Small intestine (tissue), 16 donors: ENCODE results near the gene SLC2A5. TPM values are rescaled to one million over a fixed set of nuclear protein-coding genes. Genes with fewer than 3 reads are reported as not detected.
A peak's percentile ranks its signal among the peaks of the same experiment; 100 is the strongest.

Experiments
- DNase-seq, 2 donors: peaks; one replicate each; pipeline versions ENCODE4 v3.0.0 to v3.0.0-alpha.2; 2013
- FAIRE-seq: peaks from 2 replicates; lab custom pipeline; 2012; peaks lifted over from hg19 to GRCh38; lab: Jason Lieb, UNC
- H3K27ac ChIP-seq, 3 donors: one replicate each; pipeline ENCODE4 v1.5.1; 2013; ENCODE audit warnings: low read length in 2 of 3, mild to moderate bottlenecking in 2 of 3, control low read depth in 1 of 3, inconsistent platforms in 1 of 3, low read depth in 1 of 3, moderate library complexity in 1 of 3
- H3K27me3 ChIP-seq, 3 donors: one replicate each; pipeline ENCODE4 v1.6.1; 2013; ENCODE audit warnings: low read length in 3 of 3, inconsistent platforms in 1 of 3; ENCODE audit not compliant: control insufficient read depth in 3 of 3, insufficient read depth in 3 of 3
- H3K36me3 ChIP-seq, 3 donors: one replicate each; pipeline ENCODE4 v1.6.1; 2013; ENCODE audit warnings: low read length in 3 of 3, inconsistent platforms in 1 of 3, low read depth in 1 of 3, mild to moderate bottlenecking in 1 of 3, moderate library complexity in 1 of 3; ENCODE audit not compliant: control insufficient read depth in 3 of 3, insufficient read depth in 2 of 3
- H3K4me1 ChIP-seq, 3 donors: one replicate each; pipeline ENCODE4 v1.6.1; 2013; ENCODE audit warnings: low read length in 2 of 3, inconsistent platforms in 1 of 3, low read depth in 1 of 3, mild to moderate bottlenecking in 1 of 3, moderate library complexity in 1 of 3; ENCODE audit not compliant: control insufficient read depth in 3 of 3, insufficient read depth in 2 of 3
- H3K4me3 ChIP-seq, 3 donors: one replicate each; pipeline ENCODE4 v1.5.1; 2013; ENCODE audit warnings: low read length in 3 of 3, control low read depth in 1 of 3, inconsistent platforms in 1 of 3, low read depth in 1 of 3, mild to moderate bottlenecking in 1 of 3, moderate library complexity in 1 of 3
- H3K9me3 ChIP-seq, 2 donors: one replicate each; pipeline ENCODE4 v1.6.1; 2013; ENCODE audit warnings: low read depth in 1 of 2, low read length in 1 of 2; ENCODE audit not compliant: control insufficient read depth in 2 of 2, insufficient read depth in 1 of 2
- WGBS, 3 donors: extraction: QIAGEN DNeasy Blood & Tissue Kit; methylation state at CpG; one replicate each; pipeline ENCODE4 v1.1.7; 2013; 5-methylcytosine and 5-hydroxymethylcytosine counted together
- long read RNA-seq, 10 donors: transcript quantifications; one replicate each; lab custom pipeline, GENCODE V29; 2026
- polyA plus RNA-seq, 4 donors: library from polyadenylated mRNA; stranded (reverse) in 3 of 4; unstranded in 1 of 4; fragments of 200-250 nt in 3 of 4; fragments of 120-200 nt in 1 of 4; gene quantifications; one replicate each; pipeline versions ENCODE4 v1.2.1 to v1.2.3, GENCODE V29; 2013
- donor health status: healthy with polysubstance abuse.
- donor health status: control.
- donor health status: control.
- donor health status: Bipolar disorder and iron deficiency.
- donor health status: healthy.

SLC2A5 gene, protein sequence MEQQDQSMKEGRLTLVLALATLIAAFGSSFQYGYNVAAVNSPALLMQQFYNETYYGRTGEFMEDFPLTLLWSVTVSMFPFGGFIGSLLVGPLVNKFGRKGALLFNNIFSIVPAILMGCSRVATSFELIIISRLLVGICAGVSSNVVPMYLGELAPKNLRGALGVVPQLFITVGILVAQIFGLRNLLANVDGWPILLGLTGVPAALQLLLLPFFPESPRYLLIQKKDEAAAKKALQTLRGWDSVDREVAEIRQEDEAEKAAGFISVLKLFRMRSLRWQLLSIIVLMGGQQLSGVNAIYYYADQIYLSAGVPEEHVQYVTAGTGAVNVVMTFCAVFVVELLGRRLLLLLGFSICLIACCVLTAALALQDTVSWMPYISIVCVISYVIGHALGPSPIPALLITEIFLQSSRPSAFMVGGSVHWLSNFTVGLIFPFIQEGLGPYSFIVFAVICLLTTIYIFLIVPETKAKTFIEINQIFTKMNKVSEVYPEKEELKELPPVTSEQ
- 100 to 1,000 TPM in 2 of 4 donors, 10 to 100 TPM in 2; 42.5 to 234 (median 116) TPM for polyA plus RNA-seq
- long read RNA-seq, donor 1: 0 reads
- long read RNA-seq, donor 2: 0 reads
- long read RNA-seq, donor 3, full-length matches to known transcripts: 4 of 4 reads
- long read RNA-seq, donor 3, partial matches to known transcripts: 0 of 4 reads
- long read RNA-seq, donor 3, other reads (novel, unspliced or antisense): 0 of 4 reads
- long read RNA-seq, donor 4: 0 reads
- long read RNA-seq, donor 5: 0 reads
- long read RNA-seq, donor 6, full-length matches to known transcripts: 12 of 21 reads
- long read RNA-seq, donor 6, partial matches to known transcripts: 9 of 21 reads
- long read RNA-seq, donor 6, other reads (novel, unspliced or antisense): 0 of 21 reads
- long read RNA-seq, donor 7: 0 reads
- long read RNA-seq, donor 8: 0 reads
- long read RNA-seq, donor 9, full-length matches to known transcripts: 3 of 3 reads
- long read RNA-seq, donor 9, partial matches to known transcripts: 0 of 3 reads
- long read RNA-seq, donor 9, other reads (novel, unspliced or antisense): 0 of 3 reads
- long read RNA-seq, donor 10, full-length matches to known transcripts: 4 of 4 reads
- long read RNA-seq, donor 10, partial matches to known transcripts: 0 of 4 reads
- long read RNA-seq, donor 10, other reads (novel, unspliced or antisense): 0 of 4 reads

DNA sequence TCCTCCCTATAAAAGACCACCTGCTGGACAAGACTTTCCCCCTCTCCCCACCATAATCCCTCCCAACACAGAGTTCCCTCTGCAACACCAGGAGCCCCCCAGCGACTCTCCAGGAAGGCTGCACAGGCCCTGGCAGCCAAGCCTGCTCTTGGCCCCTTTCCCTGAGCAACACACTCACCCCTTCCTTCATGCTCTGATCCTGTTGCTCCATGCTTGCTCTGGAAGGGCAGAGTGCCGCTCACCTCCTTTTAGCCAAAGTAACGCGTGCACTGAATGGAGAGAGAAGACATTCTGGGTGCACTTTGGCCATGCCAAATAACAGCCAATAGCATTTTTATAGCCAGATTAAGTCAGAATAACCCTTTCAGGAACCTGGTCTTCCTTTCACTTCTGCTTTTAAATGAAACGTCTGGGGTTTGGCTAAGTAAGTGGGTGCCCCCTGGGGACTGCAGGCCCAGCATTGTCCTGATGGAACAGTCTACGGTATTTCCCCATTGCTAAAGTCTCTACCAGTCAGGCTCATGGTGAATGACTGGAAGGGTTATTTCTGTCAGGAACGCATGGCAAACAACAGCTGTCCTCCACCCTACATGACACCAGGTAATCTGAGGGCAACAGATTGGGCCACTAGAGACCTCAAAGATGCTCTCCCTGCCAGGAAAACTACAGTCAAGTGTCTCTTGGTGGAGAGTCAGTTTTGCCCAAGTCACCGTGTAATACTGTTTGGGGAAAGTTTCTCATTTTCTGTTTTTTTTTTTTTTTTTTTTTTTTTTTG, at the start of gene SLC2A5:
TSS of gene SLC2A5 (minus strand) at position 310 of the 775 bp plus-strand sequence. CDS start at position 211, 99 bp downstream.
- DNase-seq (peak; percentile 78 to 93), FAIRE-seq (no peak)
- 8 to 27% (median 14%) methylated on average over 8 of the region's 8 CpGs for WGBS, 3 donors
- peaks cover 0 to 18% (median 0%) of the 10 kb centered on the region in 3 donors for H3K4me1 ChIP-seq
- H3K27me3 ChIP-seq: no peaks in the 10 kb centered on the region
- H3K4me3 ChIP-seq: peak within 1 kb of the TSS in 2 of 3 donors; percentile 46 to 82
- H3K27ac ChIP-seq: peak within 1 kb of the TSS; percentile 81 to 95 (median 85)
- peaks cover 0 to 17% (median 0%) of the 10 kb centered on the region in 3 donors for H3K36me3 ChIP-seq
- H3K9me3 ChIP-seq: no peaks in the 10 kb centered on the region

DNA sequence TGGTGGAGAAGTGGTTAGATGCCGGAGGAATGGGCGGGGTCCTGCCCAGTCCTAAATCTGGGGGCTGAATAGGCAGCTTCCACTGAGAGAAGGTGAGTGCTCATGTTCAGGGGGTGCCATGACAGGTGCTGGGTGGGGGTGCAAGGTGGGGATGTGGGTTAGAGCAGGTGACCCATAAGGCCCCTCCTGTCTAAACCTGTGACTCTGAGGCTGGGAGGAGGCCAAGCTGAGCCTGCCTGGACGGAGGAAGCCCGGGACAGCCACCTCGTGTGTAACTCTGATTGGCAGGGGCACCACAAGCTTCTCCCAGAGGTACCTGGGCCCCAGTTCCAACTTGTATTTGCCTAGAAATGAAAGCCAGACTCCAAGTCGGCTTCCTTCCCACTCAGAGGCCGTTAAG, 48.8 kb upstream of the SLC2A5 start:
- WGBS, 3 donors: 71 to 80% (median 72%) methylated on average over 7 of the region's 7 CpGs
- Histone ChIP-seq H3K4me3 (no peak overlapping the region), H3K27me3 (no peaks in the 10 kb centered on the region), H3K27ac (no peak overlapping the region), H3K9me3 (no peaks in the 10 kb centered on the region), H3K4me1 (peaks cover 2 to 26% (median 3%) of the 10 kb centered on the region in 3 donors), H3K36me3 (peaks cover 0 to 51% (median 2%) of the 10 kb centered on the region in 3 donors)
- DNase-seq (no peak), FAIRE-seq (no peak)

DNA sequence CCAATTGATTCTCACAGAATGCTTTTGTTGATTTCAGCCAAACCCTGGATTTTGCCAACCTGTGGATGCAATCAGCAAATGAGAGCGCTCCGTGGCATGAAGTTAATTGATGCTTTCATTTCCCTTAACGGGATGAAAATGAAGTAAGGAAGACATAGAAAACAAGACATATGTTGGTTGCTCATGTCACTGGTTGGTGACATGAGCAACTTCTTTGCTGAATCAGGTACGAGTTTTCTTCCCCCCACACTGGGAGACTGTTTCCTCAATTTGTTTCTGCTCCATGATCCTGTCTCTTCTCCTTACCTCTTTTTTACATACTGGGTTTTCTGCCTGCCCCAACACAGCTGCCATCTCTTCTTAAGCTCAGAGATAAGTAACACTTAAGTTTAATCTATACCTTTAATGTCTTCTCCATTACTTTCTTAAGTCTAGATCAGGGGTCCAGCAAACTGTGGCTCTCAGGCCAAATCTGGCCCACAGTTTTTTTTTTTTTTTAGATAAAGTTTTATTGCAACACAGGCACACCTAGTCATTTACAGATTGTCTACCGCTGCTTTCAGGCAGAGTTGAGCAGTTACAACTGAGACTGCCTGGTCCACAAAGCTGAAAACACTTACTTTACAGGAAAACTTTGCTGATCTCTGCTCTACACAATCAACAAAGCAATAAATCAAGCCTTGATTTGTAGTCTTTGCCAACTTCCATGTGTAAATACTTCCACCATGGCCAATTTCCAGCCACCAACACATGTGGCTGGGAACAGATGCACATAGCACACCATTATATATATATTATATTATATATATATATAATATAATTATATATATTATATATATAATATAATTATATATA, 46.1 kb upstream of the SLC2A5 start:
- DNase-seq: peak; percentile 42 to 63

DNA sequence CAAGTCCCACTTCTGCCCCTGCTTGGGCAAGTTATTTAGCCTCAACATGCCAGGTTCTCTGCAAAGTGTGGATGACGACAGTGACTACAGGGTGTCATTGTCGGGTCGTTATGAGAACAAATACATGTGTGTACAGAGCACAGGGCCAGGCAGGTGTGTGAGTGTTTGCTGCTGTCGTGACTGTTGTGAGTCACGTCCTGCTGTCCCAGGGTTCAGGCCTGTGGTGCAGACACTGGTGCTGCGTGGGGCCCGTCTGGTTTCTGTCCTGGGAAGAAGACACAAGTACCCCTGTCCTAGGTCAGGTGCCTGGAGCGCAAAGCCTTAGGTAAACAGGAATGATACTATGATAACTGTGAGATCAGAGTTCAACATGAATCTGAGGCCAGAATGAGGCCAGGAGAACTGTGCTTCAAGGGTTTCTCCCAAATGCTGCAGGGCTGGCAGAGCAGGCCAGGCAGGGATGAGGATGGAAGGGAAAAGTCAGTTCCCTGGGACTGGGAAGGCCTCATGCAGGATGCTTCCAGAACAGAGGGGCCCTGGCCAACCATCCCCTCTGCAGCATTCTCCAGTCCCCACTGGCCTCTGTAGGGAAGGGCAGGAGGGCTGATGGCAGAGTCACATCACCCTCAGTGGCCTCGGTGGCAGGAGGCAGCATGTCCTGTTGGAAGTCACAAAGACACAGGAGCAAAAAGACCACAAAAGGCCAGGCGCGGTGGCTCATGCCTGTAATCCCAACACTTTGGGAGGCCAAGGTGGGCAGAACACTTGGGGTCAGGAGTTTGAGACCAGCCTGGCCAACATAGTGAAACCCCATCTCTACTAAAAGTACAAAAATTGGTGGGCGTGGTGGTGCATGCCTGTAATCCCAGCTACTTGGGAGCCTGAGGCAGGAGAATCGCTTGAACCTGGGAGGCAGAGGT, 43.8 kb upstream of the SLC2A5 start:
- FAIRE-seq: no peak
- H3K9me3 ChIP-seq: no peaks in the 10 kb centered on the region
- H3K36me3 ChIP-seq: peaks cover 0 to 53% (median 0%) of the 10 kb centered on the region in 3 donors
- 38 to 70% (median 53%) methylated on average over 13 of the region's 13 CpGs for WGBS, 3 donors
- peaks cover 2 to 48% (median 3%) of the 10 kb centered on the region in 3 donors for H3K4me1 ChIP-seq
- H3K4me3 ChIP-seq: no peak overlapping the region
- H3K27me3 ChIP-seq: no peaks in the 10 kb centered on the region
- peak overlapping the region in 1 of 3 donors; percentile 97 for H3K27ac ChIP-seq
- peak; percentile 66 to 92 for DNase-seq

More for the DNA sequence above, 46.1 kb upstream of the SLC2A5 start:
- Histone ChIP-seq H3K27ac (peak overlapping the region in 1 of 3 donors; percentile 97), H3K9me3 (no peaks in the 10 kb centered on the region), H3K4me1 (peaks cover 2 to 46% (median 3%) of the 10 kb centered on the region in 3 donors), H3K27me3 (no peaks in the 10 kb centered on the region), H3K4me3 (no peak overlapping the region), H3K36me3 (peaks cover 0 to 53% (median 2%) of the 10 kb centered on the region in 3 donors)
- 61 to 69% (median 69%) methylated on average over 5 of the region's 5 CpGs for WGBS, 3 donors
- FAIRE-seq: no peak

DNA sequence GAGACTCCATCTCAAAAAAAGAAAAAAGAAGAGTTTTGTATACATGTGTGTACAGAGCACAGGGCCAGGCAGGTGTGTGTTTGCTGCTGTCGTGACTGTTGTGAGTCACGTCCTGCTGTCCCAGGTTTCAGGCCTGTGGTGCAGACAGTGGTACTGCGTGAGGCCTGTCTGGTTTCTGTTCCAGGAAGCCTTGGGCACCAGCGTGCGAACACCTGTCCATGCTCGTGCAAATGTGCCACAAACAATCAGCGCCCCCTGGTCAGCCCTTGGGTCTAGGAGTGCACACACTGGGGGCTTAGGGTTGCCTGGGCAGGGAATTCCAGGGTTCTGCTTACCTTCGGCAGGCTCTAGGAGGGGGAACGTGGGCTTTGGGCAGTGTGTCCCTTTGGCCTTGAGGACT, 42.5 kb upstream of the SLC2A5 start:
- FAIRE-seq (no peak), DNase-seq (no peak)
- no peaks in the 10 kb centered on the region for H3K9me3 ChIP-seq
- H3K27me3 ChIP-seq: no peaks in the 10 kb centered on the region
- peaks cover 0 to 60% (median 0%) of the 10 kb centered on the region in 3 donors for H3K36me3 ChIP-seq
- no peak overlapping the region for H3K4me3 ChIP-seq
- 85 to 92% (median 87%) methylated on average over 9 of the region's 9 CpGs for WGBS, 3 donors
- H3K4me1 ChIP-seq: peaks cover 2 to 48% (median 3%) of the 10 kb centered on the region in 3 donors
- peak overlapping the region in 1 of 3 donors; percentile 97 for H3K27ac ChIP-seq

DNA sequence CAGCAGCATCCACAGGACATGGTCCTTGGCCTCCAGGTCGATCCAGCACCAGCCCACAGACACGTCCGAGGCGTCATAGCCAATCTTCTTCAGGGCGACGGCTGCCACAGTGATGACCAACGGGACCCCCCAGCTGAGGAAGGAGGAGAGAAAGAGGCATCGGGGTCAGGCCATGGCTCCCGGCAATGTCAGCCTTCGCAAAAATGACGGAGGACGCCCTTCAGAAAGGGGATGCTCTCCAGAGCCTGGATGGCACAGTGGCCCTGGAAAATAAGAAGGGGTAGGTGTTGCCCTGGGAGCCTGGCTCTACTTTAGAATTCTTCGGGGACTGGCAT, 41.9 kb upstream of the SLC2A5 start:
- peaks cover 0 to 63% (median 0%) of the 10 kb centered on the region in 3 donors for H3K36me3 ChIP-seq
- no peak overlapping the region for H3K4me3 ChIP-seq
- FAIRE-seq (no peak), DNase-seq (no peak)
- WGBS, 3 donors: 91 to 94% (median 94%) methylated on average over 13 of the region's 13 CpGs
- no peaks in the 10 kb centered on the region for H3K27me3 ChIP-seq
- H3K9me3 ChIP-seq: no peaks in the 10 kb centered on the region
- H3K27ac ChIP-seq: no peak overlapping the region
- peaks cover 2 to 48% (median 3%) of the 10 kb centered on the region in 3 donors for H3K4me1 ChIP-seq
